Thyroid gland (tissue), 4 donors: Measurements from ENCODE around the gene BRINP3.

Source experiments
- CTCF ChIP-seq, 6 experiments: fragments of 200-600 bp in 3 of 6; fragments of 450-650 bp in 3 of 6; sonication (generic) in 3 of 6; IDR thresholded peaks; one replicate each; pipeline ENCODE4 v1.5.1; 2016 to 2019; ENCODE audit warnings: antibody characterized with exemption in 6 of 6, mild to moderate bottlenecking in 2 of 6, inconsistent platforms in 1 of 6, moderate library complexity in 1 of 6
- POLR2A ChIP-seq, 2 donors: fragments of 450-650 bp; IDR thresholded peaks; one replicate each; pipeline ENCODE4 v1.6.1; 2017; ENCODE audit warnings: antibody characterized with exemption in 2 of 2, mild to moderate bottlenecking in 2 of 2, moderate library complexity in 1 of 2

- no peak for TF ChIP-seq CTCF (IDR thresholded peaks at IDR 0.05)
- TF ChIP-seq POLR2A (IDR thresholded peaks at IDR 0.05): no peak
Observed at GRCh38 chr1:190429932-190430331, 47.7 kb downstream of the BRINP3 start.
